ENCODE measurements around the gene UTP15.

The UTP15 gene, protein sequence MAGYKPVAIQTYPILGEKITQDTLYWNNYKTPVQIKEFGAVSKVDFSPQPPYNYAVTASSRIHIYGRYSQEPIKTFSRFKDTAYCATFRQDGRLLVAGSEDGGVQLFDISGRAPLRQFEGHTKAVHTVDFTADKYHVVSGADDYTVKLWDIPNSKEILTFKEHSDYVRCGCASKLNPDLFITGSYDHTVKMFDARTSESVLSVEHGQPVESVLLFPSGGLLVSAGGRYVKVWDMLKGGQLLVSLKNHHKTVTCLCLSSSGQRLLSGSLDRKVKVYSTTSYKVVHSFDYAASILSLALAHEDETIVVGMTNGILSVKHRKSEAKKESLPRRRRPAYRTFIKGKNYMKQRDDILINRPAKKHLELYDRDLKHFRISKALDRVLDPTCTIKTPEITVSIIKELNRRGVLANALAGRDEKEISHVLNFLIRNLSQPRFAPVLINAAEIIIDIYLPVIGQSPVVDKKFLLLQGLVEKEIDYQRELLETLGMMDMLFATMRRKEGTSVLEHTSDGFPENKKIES

DNA sequence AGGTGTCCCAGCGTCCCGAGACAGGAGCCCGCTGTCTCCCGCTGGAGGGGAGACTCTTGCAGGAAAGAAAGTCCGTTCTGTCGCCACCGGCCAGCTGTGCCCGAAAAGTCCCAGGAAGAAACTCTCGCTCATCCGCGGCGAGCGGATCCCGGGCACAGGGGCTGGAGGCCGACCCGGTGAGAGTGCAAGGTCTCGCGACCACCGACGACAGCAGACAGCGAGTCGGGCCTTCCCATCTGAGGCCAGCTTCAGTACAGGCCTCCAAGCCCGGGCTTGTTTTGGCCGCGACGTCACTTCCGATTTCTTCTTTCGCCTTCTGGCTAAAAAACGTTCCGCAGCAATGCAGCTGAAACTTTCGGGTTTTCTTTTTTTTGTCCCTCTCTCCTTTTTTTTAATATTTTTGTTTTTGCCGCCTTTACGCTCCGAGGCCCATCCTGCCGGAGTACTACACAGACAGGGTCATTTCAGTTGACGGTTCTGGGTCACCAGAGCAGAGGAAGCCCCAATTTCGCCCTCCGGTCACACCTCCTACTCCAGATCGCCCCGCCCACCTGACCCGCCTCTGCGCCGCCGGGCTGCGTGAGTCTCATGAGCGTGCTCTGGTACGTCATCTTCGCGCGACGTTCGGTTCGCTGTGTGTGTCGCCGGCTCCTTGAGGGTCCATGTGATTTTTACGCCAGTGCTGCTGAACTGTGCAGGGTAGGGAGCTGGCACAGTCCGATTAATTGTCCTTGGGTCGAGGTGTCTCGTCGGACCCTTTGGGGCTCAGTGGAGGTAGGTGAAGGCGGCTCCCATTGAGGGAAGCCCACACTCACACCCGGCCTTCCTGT lies at the start of gene UTP15, which contains the start of gene ANKRA2:
Gene UTP15 (plus strand): TSS at position 605 of the 830 bp plus-strand sequence. CDS start 1,602 bp downstream, outside the sequence.
Gene ANKRA2 (minus strand): TSS at position 501 of the 830 bp plus-strand sequence. CDS start 2,758 bp downstream, outside the sequence.
- peak within 1 kb of the TSS; percentile 78 for H3K4me3 ChIP-seq (ENCODE audit: low read depth, low read length)
- peak; percentile 94 for DNase-seq (ENCODE audit: low read depth)
- TF ChIP-seq, protein P1, sequence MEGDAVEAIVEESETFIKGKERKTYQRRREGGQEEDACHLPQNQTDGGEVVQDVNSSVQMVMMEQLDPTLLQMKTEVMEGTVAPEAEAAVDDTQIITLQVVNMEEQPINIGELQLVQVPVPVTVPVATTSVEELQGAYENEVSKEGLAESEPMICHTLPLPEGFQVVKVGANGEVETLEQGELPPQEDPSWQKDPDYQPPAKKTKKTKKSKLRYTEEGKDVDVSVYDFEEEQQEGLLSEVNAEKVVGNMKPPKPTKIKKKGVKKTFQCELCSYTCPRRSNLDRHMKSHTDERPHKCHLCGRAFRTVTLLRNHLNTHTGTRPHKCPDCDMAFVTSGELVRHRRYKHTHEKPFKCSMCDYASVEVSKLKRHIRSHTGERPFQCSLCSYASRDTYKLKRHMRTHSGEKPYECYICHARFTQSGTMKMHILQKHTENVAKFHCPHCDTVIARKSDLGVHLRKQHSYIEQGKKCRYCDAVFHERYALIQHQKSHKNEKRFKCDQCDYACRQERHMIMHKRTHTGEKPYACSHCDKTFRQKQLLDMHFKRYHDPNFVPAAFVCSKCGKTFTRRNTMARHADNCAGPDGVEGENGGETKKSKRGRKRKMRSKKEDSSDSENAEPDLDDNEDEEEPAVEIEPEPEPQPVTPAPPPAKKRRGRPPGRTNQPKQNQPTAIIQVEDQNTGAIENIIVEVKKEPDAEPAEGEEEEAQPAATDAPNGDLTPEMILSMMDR (IDR thresholded peaks at IDR 0.05; ENCODE audit: control insufficient read depth, extremely low read depth, insufficient read depth): no peak

DNA sequence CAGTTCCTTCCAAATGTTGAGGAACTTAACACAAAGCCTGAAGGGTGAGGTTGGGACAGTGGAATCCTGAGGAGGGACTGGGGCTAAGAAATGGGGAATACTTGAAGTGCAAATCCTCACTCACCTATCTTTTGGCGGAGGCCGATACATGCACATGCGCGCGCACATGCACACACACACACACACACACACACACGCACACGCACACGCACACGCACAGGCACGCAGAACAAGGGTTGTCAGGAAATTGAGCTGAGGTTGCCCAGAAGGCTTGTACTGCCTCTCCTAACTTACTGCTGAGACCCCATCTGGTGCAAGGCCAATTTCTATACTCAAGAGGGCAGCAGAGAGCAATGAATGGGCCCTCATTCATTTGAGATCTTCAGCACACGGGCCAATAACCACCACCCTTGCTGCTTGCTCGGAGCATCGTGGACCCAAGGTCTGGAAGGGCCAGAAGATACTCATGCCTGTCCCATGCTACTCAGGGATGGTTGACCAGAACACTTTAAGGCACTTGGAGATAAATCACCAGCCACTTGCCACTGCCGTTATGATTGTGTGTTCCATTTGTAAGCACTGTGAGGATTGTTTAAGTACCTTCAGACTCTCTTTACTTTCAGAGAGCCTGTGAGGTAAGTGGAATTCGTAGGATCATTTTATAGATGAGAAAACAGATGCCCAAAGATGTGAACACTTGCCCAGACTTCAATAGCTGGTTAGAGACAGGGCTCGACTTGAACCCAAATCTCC lies 45.8 kb upstream of the UTP15 start:
- TF ChIP-seq, protein P1 (IDR thresholded peaks at IDR 0.05; ENCODE audit: control insufficient read depth, extremely low read depth, insufficient read depth): peak; percentile 93
- peak; percentile 62 for DNase-seq (ENCODE audit: low read depth)
- H3K4me3 ChIP-seq (ENCODE audit: low read depth, low read length): no peak overlapping the region

DNA sequence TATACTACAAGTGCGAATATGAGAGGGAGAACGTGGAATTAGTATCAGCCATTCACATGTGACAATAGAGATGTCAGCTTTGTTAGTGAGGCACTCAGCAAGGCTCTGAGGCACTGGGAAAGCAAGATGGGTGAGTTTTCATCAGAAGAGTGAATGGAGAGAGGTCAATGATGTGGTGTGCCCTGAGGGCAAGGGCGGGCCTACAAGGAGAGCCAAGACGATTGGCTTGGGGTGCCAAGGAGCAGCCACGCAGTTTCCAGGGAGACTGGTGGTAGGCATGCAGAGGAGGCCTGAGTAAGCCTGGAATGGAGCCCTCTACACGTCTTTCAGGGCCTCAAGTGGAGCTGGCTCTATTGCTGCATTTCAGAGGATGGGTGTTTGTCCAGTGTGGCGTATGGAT lies 42.6 kb upstream of the UTP15 start:
- DNase-seq (ENCODE audit: low read depth): no peak
- no peak overlapping the region for H3K4me3 ChIP-seq (ENCODE audit: low read depth, low read length)
- TF ChIP-seq, protein P1 (IDR thresholded peaks at IDR 0.05; ENCODE audit: control insufficient read depth, extremely low read depth, insufficient read depth): no peak

DNA sequence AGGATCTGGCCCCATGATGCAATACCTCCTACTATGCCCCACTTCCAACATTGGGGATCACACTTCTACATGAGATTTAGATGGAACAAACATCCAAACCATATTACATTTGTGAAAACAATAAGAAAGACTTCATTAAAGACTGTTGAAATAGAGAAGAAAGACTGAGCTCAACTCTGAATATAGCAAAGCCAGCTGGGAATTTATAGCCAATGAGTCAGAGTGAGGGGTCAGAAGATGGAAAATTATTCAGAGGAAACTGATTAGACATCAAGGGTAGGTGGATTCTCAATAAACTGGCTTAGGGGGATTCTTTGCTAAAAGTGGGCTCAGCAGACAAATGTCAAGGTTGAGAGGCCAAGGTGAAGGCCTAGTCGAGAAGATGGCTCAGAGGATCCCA lies 41.7 kb upstream of the UTP15 start:
- DNase-seq (ENCODE audit: low read depth): no peak
- H3K4me3 ChIP-seq (ENCODE audit: low read depth, low read length): no peak overlapping the region
- TF ChIP-seq, protein P1 (IDR thresholded peaks at IDR 0.05; ENCODE audit: control insufficient read depth, extremely low read depth, insufficient read depth): no peak

DNA sequence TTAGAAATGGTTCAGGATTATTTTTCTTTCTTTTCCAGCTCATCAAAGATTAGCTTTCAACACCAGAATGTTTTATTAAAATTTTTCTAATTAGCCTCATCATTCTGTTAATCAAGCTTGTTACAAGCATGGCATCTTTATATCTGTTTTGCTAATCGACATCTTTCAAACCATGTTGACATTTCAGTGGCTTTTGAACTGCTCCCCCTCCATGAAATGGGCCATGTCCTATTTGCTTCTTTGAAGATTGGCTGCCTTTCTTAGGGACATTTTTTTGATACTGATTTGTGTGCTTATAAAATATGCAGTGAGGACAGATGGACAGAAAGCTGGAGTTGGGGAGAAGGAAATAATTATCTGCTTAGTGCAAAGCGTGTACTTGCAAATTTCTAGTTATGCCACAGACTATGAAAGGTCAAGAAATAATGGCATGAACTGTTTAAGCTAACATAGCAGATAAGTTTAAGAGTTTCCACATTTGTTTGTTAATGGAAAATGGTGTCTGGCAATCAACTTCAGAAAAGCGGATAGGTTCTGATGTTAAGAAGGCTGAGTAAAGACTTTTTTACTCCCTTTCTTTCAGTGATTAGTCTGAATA lies 39.8 kb upstream of the UTP15 start:
- no peak for DNase-seq (ENCODE audit: low read depth)
- TF ChIP-seq, protein P1 (IDR thresholded peaks at IDR 0.05; ENCODE audit: control insufficient read depth, extremely low read depth, insufficient read depth): no peak
- H3K4me3 ChIP-seq (ENCODE audit: low read depth, low read length): no peak overlapping the region

DNA sequence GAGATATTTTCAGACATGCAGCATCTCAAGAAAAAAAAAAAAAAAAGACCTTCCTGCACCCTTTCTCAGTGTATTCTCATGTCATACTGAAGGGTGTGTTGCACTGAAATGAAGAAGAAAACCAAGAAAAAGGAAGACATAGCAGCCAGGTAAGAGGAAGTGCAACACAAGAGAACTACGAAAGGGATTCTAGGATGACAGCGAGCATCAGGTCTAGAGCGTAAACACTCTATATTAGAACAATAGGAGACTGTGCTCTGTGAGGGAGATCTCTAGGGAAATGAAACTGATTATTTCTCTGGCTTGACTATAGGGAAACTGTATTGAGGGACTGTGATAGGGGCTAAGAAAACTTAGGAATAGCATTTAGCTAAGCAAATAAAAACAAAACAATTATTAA lies 37.3 kb upstream of the UTP15 start:
- no peak overlapping the region for H3K4me3 ChIP-seq (ENCODE audit: low read depth, low read length)
- no peak for DNase-seq (ENCODE audit: low read depth)
- TF ChIP-seq, protein P1 (IDR thresholded peaks at IDR 0.05; ENCODE audit: control insufficient read depth, extremely low read depth, insufficient read depth): no peak
